ENCODE results near the gene CNR2. TPM values are rescaled to one million over a fixed set of nuclear protein-coding genes. Genes with fewer than 3 reads are reported as not detected.

Gene CNR2
- total RNA-seq (2022; extraction: Qiagen RNA extraction; ENCODE audit: low read depth) = 0.02 TPM in 1 of 5 replicates, not detected in the others

GRCh38 chr1:23913212-23913880 is at the start of gene CNR2:
Gene CNR2 (minus strand): TSS chr1:23913362. CDS start chr1:23875617, 37,745 bp downstream.

GRCh38 chr1:23959461-23960290 is 46.5 kb upstream of the CNR2 start, which contains the start of gene PNRC2:
Gene PNRC2 (plus strand): TSS chr1:23959828. CDS start chr1:23961458, 1,630 bp downstream.

GRCh38 chr1:23867895-23868556 is 45.1 kb downstream of the CNR2 start, which contains the start of gene FUCA1:
Gene FUCA1 (minus strand): TSS chr1:23868290. CDS start chr1:23868286, 4 bp downstream.

GRCh38 chr1:23825076-23825761 is 87.9 kb downstream of the CNR2 start, which contains the start of gene HMGCL:
Gene HMGCL (minus strand): TSS chr1:23825429. CDS start chr1:23825415, 14 bp downstream.

Other genes starting within 250 kb of the CNR2 start
- 1,221 to 1,520 TPM (median 1,394 TPM) in 5 replicates for gene RPL11, start 221.6 kb downstream of the CNR2 start, total RNA-seq (2022; extraction: Qiagen RNA extraction; ENCODE audit: low read depth)
- gene ELOA, start 169.9 kb downstream of the CNR2 start, total RNA-seq (2022; extraction: Qiagen RNA extraction; ENCODE audit: low read depth) = 26.6 to 28.6 TPM (median 27.2 TPM) in 5 replicates
- 26.4 to 34.3 TPM (median 30.6 TPM) in 5 replicates for gene PITHD1, start 134.9 kb downstream of the CNR2 start, total RNA-seq (2022; extraction: Qiagen RNA extraction; ENCODE audit: low read depth)
- gene LYPLA2, start 122.2 kb downstream of the CNR2 start, total RNA-seq (2022; extraction: Qiagen RNA extraction; ENCODE audit: low read depth) = 56.6 to 65.5 TPM (median 59.6 TPM) in 5 replicates
- 64.6 to 80.2 TPM (median 75.6 TPM) in 5 replicates for gene GALE, start 112.6 kb downstream of the CNR2 start, total RNA-seq (2022; extraction: Qiagen RNA extraction; ENCODE audit: low read depth)
- gene HMGCL, start 87.9 kb downstream of the CNR2 start, total RNA-seq (2022; extraction: Qiagen RNA extraction; ENCODE audit: low read depth) = 12.4 to 15.1 TPM (median 12.8 TPM) in 5 replicates
- gene FUCA1, start 45.1 kb downstream of the CNR2 start, total RNA-seq (2022; extraction: Qiagen RNA extraction; ENCODE audit: low read depth) = 9.5 to 11.2 TPM (median 10.1 TPM) in 5 replicates
- gene PNRC2, start 46.5 kb upstream of the CNR2 start, total RNA-seq (2022; extraction: Qiagen RNA extraction; ENCODE audit: low read depth) = 28.1 to 41.7 TPM (median 32.4 TPM) in 5 replicates
- gene SRSF10, start 67.0 kb upstream of the CNR2 start, total RNA-seq (2022; extraction: Qiagen RNA extraction; ENCODE audit: low read depth) = 73.2 to 91.3 TPM (median 88.1 TPM) in 5 replicates
- gene MYOM3, start 198.8 kb upstream of the CNR2 start, total RNA-seq (2022; extraction: Qiagen RNA extraction; ENCODE audit: low read depth) = 5.8 to 7.1 TPM (median 6.7 TPM) in 5 replicates
- gene IL22RA1, start 229.8 kb upstream of the CNR2 start, total RNA-seq (2022; extraction: Qiagen RNA extraction; ENCODE audit: low read depth) = 8.0 to 9.6 TPM (median 8.4 TPM) in 5 replicates